ENCODE data around the gene CPNE4.

CPNE4 gene

GRCh38 chr3:131804565-131805133, 230.2 kb downstream of the CPNE4 start:
- DNase-seq (ENCODE audit: extremely low read depth in 1 of 2, low read depth in 1 of 2), result no peak

- no peak for DNase-seq (ENCODE audit: extremely low read depth in 1 of 2, low read depth in 1 of 2)
Measured at GRCh38 chr3:131803113-131803512, 231.7 kb downstream of the CPNE4 start.

- DNase-seq (ENCODE audit: extremely low read depth in 1 of 2, low read depth in 1 of 2), result no peak
Measured at GRCh38 chr3:131802029-131802428, 232.8 kb downstream of the CPNE4 start.

- DNase-seq (ENCODE audit: extremely low read depth in 1 of 2, low read depth in 1 of 2), result no peak
Measured at GRCh38 chr3:131801566-131801965, 233.2 kb downstream of the CPNE4 start.

- DNase-seq (ENCODE audit: extremely low read depth in 1 of 2, low read depth in 1 of 2), result no peak
Measured at GRCh38 chr3:131797776-131798175, 237.0 kb downstream of the CPNE4 start.

- no peak for DNase-seq (ENCODE audit: extremely low read depth in 1 of 2, low read depth in 1 of 2)
Measured at GRCh38 chr3:131796558-131797198, 238.1 kb downstream of the CPNE4 start.

- no peak for DNase-seq (ENCODE audit: extremely low read depth in 1 of 2, low read depth in 1 of 2)
Measured at GRCh38 chr3:131796111-131796510, 238.7 kb downstream of the CPNE4 start.

- DNase-seq (ENCODE audit: extremely low read depth in 1 of 2, low read depth in 1 of 2), result no peak
Measured at GRCh38 chr3:131795390-131796090, 239.3 kb downstream of the CPNE4 start.

- DNase-seq (ENCODE audit: extremely low read depth in 1 of 2, low read depth in 1 of 2), result no peak
Measured at GRCh38 chr3:131794766-131795388, 239.9 kb downstream of the CPNE4 start.

- DNase-seq (ENCODE audit: extremely low read depth in 1 of 2, low read depth in 1 of 2), result no peak
Measured at GRCh38 chr3:131793870-131794269, 240.9 kb downstream of the CPNE4 start.

- no peak for DNase-seq (ENCODE audit: extremely low read depth in 1 of 2, low read depth in 1 of 2)
Measured at GRCh38 chr3:131789188-131789587, 245.6 kb downstream of the CPNE4 start.

- no peak for DNase-seq (ENCODE audit: extremely low read depth in 1 of 2, low read depth in 1 of 2)
Measured at GRCh38 chr3:131786386-131786785, 248.4 kb downstream of the CPNE4 start.

GRCh38 chr3:131782751-131783150, 252.1 kb downstream of the CPNE4 start:
- DNase-seq (ENCODE audit: extremely low read depth in 1 of 2, low read depth in 1 of 2), result no peak

- no peak for DNase-seq (ENCODE audit: extremely low read depth in 1 of 2, low read depth in 1 of 2)
Measured at GRCh38 chr3:131778526-131778925, 256.3 kb downstream of the CPNE4 start.

GRCh38 chr3:131775650-131776049, 259.2 kb downstream of the CPNE4 start:
- no peak for DNase-seq (ENCODE audit: extremely low read depth in 1 of 2, low read depth in 1 of 2)

GRCh38 chr3:131772269-131773026, 262.4 kb downstream of the CPNE4 start:
- DNase-seq (ENCODE audit: extremely low read depth in 1 of 2, low read depth in 1 of 2), result no peak

GRCh38 chr3:131762981-131763564, 271.7 kb downstream of the CPNE4 start:
- DNase-seq (ENCODE audit: extremely low read depth in 1 of 2, low read depth in 1 of 2), result no peak

- DNase-seq (ENCODE audit: extremely low read depth in 1 of 2, low read depth in 1 of 2), result no peak
Measured at GRCh38 chr3:131756405-131756804, 278.4 kb downstream of the CPNE4 start.

- no peak for DNase-seq (ENCODE audit: extremely low read depth in 1 of 2, low read depth in 1 of 2)
Measured at GRCh38 chr3:131755380-131755779, 279.4 kb downstream of the CPNE4 start.

- no peak for DNase-seq (ENCODE audit: extremely low read depth in 1 of 2, low read depth in 1 of 2)
Measured at GRCh38 chr3:131750256-131750655, 284.6 kb downstream of the CPNE4 start.

GRCh38 chr3:131749826-131750225, 285.0 kb downstream of the CPNE4 start:
- DNase-seq (ENCODE audit: extremely low read depth in 1 of 2, low read depth in 1 of 2), result no peak

Measured in activated CD8-positive, alpha-beta memory T cell treated with anti-CD3 and anti-CD28 coated beads for 1 hour (primary cell).